Measurements from ENCODE around the gene PCCB. TPM values are rescaled to one million over a fixed set of nuclear protein-coding genes. Genes with fewer than 3 reads are reported as not detected.
"Not testable (repeated sequence)": the region's sequence is repeated elsewhere in the genome, so short reads cannot be mapped to it uniquely, and the experiment has no call there.

PCCB gene
- total and polyA plus RNA-seq, 4 donors: 11.5 to 18.7 (median 15.7) TPM

DNA sequence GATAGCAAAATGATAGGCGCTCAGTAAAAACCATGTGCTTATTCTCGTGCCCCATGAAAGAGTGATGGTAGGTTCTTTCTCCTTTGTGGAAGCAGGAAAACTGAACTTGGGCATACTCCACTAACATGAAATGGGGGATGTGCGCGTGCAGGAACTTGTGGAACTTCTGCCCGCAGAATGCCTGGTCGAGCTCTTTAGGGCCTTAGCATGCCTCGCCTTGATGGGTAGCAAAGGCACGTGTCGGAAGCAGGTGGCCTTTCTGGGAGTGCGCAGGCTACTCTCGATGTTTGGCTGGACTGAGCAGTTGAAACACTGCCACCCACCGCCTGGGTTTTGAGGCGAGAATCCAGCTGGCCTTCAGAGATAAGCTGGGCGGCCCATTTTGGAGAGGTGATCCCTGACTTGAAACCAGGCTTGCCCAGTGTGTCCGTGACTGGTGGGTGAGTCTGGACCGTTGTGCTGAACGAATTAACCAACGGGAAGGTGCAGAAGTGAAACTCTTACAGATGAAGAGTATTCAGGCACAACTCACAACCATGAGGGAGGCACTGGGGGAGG is 842 bp downstream of the PCCB start:
- H3K9me3 ChIP-seq (ENCODE audit: control insufficient read depth, low read length): no peaks in the 10 kb centered on the region
- intact Hi-C loops (cut with DNase I): loop anchor here (1.0 to 5.0 kb wide), 6 partner anchors 54 to 500 kb away; partner anchors contain the start of gene MSL2 (in 1 of the 2)
- ATAC-seq (ENCODE audit: low FRiP score): peak; percentile 71
- no peaks in the 10 kb centered on the region for H3K4me1 ChIP-seq (ENCODE audit: control insufficient read depth in 1 of 2, insufficient read depth in 2 of 2, low read length in 2 of 2)
- peak overlapping the region in 1 of 2 donors; percentile 79 for H3K4me3 ChIP-seq (ENCODE audit: low read length in 2 of 2)
- DNase-seq: peak; percentile 75 to 80
- peak overlapping the region in 1 of 2 donors; percentile 49 for H3K27ac ChIP-seq (ENCODE audit: low read depth in 1 of 2, low read length in 2 of 2)
- no peaks in the 10 kb centered on the region for H3K36me3 ChIP-seq (ENCODE audit: control insufficient read depth in 1 of 2, insufficient read depth in 2 of 2, low read length in 1 of 2)
- H3K27me3 ChIP-seq (ENCODE audit: control insufficient read depth in 1 of 2, insufficient read depth in 2 of 2, low read length in 1 of 2): no peaks in the 10 kb centered on the region
- 2 to 3% methylated on average over 18 of the region's 18 CpGs for WGBS, 2 donors

DNA sequence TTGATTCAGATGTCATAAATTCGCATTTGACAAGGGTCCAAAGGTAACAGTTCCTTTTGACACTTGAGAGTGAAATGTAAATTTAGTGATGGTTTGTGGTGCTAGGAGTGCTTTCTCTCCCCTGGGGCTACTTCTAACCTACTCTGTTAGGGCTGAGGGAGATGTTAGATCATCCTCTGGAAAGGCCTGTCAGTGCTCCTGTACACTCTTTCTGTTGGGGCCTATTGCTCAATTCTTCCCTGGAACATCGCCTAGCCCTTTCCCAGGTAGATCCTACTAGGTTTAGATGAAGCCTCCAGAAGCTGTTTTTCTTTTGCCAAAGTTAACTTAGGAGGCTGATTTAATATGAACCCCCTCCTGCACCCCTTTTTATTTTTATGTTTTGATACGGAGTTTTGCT is 1.4 kb downstream of the PCCB start:
- DNase-seq (no peak), ATAC-seq (ENCODE audit: low FRiP score) (no peak)
- intact Hi-C loops (cut with DNase I): loop anchor here (2.0 to 5.0 kb wide), 5 partner anchors 54 to 499 kb away; partner anchors contain the start of gene MSL2 (in 1 of the 2)
- H3K27me3 ChIP-seq (ENCODE audit: control insufficient read depth in 1 of 2, insufficient read depth in 2 of 2, low read length in 1 of 2): no peaks in the 10 kb centered on the region
- H3K36me3 ChIP-seq (ENCODE audit: control insufficient read depth in 1 of 2, insufficient read depth in 2 of 2, low read length in 1 of 2): no peaks in the 10 kb centered on the region
- H3K4me1 ChIP-seq (ENCODE audit: control insufficient read depth in 1 of 2, insufficient read depth in 2 of 2, low read length in 2 of 2): no peaks in the 10 kb centered on the region
- H3K9me3 ChIP-seq (ENCODE audit: control insufficient read depth, low read length): no peaks in the 10 kb centered on the region
- H3K27ac ChIP-seq (ENCODE audit: low read depth in 1 of 2, low read length in 2 of 2): no peak overlapping the region
- no peak overlapping the region for H3K4me3 ChIP-seq (ENCODE audit: low read length in 2 of 2)
- WGBS, 2 donors: 71 to 76% methylated on average over 3 of the region's 3 CpGs

DNA sequence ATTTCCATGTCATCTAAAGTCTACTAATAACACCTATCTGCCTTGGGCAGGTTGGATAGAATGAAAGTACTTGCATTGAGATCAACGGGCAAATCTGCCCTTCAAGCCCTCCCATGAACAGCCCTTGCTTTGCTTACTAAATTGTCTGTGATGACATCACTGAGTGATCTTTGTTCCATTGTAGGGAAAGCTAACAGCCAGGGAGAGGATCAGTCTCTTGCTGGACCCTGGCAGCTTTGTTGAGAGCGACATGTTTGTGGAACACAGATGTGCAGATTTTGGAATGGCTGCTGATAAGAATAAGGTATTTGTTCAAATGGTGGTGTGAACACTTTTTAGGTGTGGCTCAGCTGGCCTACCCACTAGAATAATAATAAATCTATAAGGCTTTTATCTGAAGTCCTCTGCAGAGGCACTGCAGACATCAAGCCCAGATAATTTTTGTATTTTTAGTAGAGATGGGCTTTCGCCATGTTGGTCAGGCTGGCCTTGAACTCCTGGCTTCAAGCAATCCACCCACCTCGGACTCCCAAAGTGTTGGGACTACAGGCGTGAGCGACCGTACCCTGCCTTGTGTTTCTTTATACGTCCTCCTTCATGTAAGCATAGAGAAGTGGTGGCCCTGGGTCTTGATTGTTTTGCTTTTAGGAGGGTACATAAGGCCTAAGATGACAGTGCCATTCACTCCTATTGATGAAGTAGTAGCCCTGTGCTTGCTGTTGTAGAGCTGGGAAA is 5.7 kb downstream of the PCCB start:
- 95% methylated on average over 8 of the region's 8 CpGs for WGBS, 2 donors
- H3K4me1 ChIP-seq (ENCODE audit: control insufficient read depth in 1 of 2, insufficient read depth in 2 of 2, low read length in 2 of 2): no peaks in the 10 kb centered on the region
- ATAC-seq (ENCODE audit: low FRiP score) (no peak), DNase-seq (no peak)
- intact Hi-C loops (cut with DNase I): no loop called here
- H3K36me3 ChIP-seq (ENCODE audit: control insufficient read depth in 1 of 2, insufficient read depth in 2 of 2, low read length in 1 of 2): peaks cover 6 to 7% of the 10 kb centered on the region in 2 donors
- no peaks in the 10 kb centered on the region for H3K27me3 ChIP-seq (ENCODE audit: control insufficient read depth in 1 of 2, insufficient read depth in 2 of 2, low read length in 1 of 2)
- no peak overlapping the region for H3K4me3 ChIP-seq (ENCODE audit: low read length in 2 of 2)
- H3K9me3 ChIP-seq (ENCODE audit: control insufficient read depth, low read length): no peaks in the 10 kb centered on the region
- no peak overlapping the region for H3K27ac ChIP-seq (ENCODE audit: low read depth in 1 of 2, low read length in 2 of 2)

DNA sequence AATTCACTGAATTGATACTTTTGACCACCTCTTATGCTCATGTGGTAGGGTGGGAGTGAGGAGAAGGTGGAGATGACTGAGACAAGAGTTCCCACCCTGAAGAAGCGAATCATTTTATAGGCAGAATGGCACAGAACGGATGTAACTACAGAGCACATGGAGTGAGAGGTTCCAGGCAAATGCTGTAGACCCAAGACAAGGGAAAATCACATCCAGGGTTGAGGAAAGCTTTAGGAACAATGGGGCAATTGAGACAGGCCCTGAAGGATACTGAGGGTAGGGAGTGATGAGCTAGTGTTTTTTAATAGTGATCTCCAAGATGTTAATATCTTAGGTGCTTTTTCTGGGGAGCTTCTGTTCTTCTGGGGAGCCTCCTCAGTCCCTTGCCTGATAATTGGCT is 8.1 kb downstream of the PCCB start:
- intact Hi-C loops (cut with DNase I): no loop called here
- Histone ChIP-seq H3K9me3 (ENCODE audit: control insufficient read depth, low read length) (no peaks in the 10 kb centered on the region), H3K36me3 (ENCODE audit: control insufficient read depth in 1 of 2, insufficient read depth in 2 of 2, low read length in 1 of 2) (peaks cover 6 to 7% of the 10 kb centered on the region in 2 donors), H3K27ac (ENCODE audit: low read depth in 1 of 2, low read length in 2 of 2) (no peak overlapping the region), H3K4me3 (ENCODE audit: low read length in 2 of 2) (no peak overlapping the region), H3K4me1 (ENCODE audit: control insufficient read depth in 1 of 2, insufficient read depth in 2 of 2, low read length in 2 of 2) (no peaks in the 10 kb centered on the region), H3K27me3 (ENCODE audit: control insufficient read depth in 1 of 2, insufficient read depth in 2 of 2, low read length in 1 of 2) (no peaks in the 10 kb centered on the region)
- DNase-seq (no peak), ATAC-seq (ENCODE audit: low FRiP score) (no peak)
- 89% methylated on average over 2 of the region's 2 CpGs for WGBS, 2 donors

DNA sequence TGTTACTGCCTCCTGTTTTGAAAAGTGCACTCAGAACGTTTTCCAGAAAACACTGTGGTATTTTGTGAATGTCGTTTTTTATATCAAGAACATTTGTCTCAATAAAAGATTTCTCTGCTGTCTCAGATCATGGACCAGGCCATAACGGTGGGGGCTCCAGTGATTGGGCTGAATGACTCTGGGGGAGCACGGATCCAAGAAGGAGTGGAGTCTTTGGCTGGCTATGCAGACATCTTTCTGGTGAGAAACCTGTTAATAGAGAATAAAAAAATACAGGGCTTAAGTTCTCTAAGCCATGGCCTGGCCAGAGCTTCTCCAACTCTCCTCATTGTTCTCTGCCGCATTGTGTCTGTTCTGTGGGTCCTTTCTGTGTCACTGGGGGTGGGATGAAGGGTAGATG is 11.7 kb downstream of the PCCB start:
- Histone ChIP-seq H3K27ac (ENCODE audit: low read depth in 1 of 2, low read length in 2 of 2) (no peak overlapping the region), H3K4me3 (ENCODE audit: low read length in 2 of 2) (no peak overlapping the region), H3K36me3 (ENCODE audit: control insufficient read depth in 1 of 2, insufficient read depth in 2 of 2, low read length in 1 of 2) (peaks cover 6 to 7% of the 10 kb centered on the region in 2 donors), H3K9me3 (ENCODE audit: control insufficient read depth, low read length) (no peaks in the 10 kb centered on the region), H3K27me3 (ENCODE audit: control insufficient read depth in 1 of 2, insufficient read depth in 2 of 2, low read length in 1 of 2) (no peaks in the 10 kb centered on the region), H3K4me1 (ENCODE audit: control insufficient read depth in 1 of 2, insufficient read depth in 2 of 2, low read length in 2 of 2) (no peaks in the 10 kb centered on the region)
- ATAC-seq (ENCODE audit: low FRiP score) (no peak), DNase-seq (no peak)
- intact Hi-C loops (cut with DNase I): no loop called here
- 63 to 70% methylated on average over 5 of the region's 5 CpGs for WGBS, 2 donors

DNA sequence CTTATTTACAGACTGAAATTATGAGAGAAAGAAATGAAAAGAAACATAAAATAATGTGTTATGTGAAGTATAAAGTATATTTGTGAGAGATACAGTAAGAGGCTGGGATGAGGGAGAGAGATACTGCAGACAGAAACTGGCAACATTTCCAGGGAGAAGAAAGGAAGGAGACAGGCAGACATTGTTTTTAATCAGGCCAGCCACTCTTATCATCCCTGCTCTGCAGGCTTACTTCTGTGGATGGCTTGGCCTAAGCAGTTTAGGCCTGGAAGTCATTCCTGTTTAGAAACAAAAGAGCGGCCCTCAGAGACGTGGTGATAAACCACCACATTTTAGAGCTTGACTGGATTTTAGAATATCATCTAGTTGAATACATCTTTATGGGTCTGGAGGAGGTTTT is 12.4 kb downstream of the PCCB start:
- Histone ChIP-seq H3K4me3 (ENCODE audit: low read length in 2 of 2) (no peak overlapping the region), H3K27me3 (ENCODE audit: control insufficient read depth in 1 of 2, insufficient read depth in 2 of 2, low read length in 1 of 2) (no peaks in the 10 kb centered on the region), H3K36me3 (ENCODE audit: control insufficient read depth in 1 of 2, insufficient read depth in 2 of 2, low read length in 1 of 2) (peaks cover 3 to 7% of the 10 kb centered on the region in 2 donors), H3K9me3 (ENCODE audit: control insufficient read depth, low read length) (no peaks in the 10 kb centered on the region), H3K27ac (ENCODE audit: low read depth in 1 of 2, low read length in 2 of 2) (no peak overlapping the region), H3K4me1 (ENCODE audit: control insufficient read depth in 1 of 2, insufficient read depth in 2 of 2, low read length in 2 of 2) (no peaks in the 10 kb centered on the region)
- ATAC-seq (ENCODE audit: low FRiP score): no peak
- DNase-seq: no peak
- intact Hi-C loops (cut with DNase I): no loop called here
- 75 to 84% methylated on average over 2 of the region's 2 CpGs for WGBS, 2 donors

DNA sequence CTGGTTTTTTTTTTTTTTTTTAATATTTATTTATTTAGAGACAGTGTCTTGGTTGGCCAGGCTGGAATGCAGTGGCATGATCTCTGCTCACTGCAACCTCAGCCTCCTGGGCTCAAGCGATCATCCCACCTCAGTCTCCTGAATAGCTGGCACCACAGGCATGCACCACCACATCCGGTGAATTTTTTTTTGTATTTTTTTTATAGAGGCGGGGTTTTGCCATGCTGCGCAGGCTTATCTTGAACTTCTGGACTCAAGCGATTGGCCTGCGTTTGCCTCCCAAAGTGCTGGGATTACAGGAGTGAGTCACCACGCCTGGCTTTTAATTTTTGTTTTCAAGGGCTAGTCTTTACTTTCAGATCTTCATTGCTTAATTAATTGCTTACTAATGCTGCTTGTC is 13.1 kb downstream of the PCCB start:
- Histone ChIP-seq H3K4me1 (ENCODE audit: control insufficient read depth in 1 of 2, insufficient read depth in 2 of 2, low read length in 2 of 2) (no peaks in the 10 kb centered on the region), H3K9me3 (ENCODE audit: control insufficient read depth, low read length) (no peaks in the 10 kb centered on the region), H3K27me3 (ENCODE audit: control insufficient read depth in 1 of 2, insufficient read depth in 2 of 2, low read length in 1 of 2) (no peaks in the 10 kb centered on the region), H3K27ac (ENCODE audit: low read depth in 1 of 2, low read length in 2 of 2) (no peak overlapping the region), H3K4me3 (ENCODE audit: low read length in 2 of 2) (no peak overlapping the region), H3K36me3 (ENCODE audit: control insufficient read depth in 1 of 2, insufficient read depth in 2 of 2, low read length in 1 of 2) (peaks cover 1 to 7% of the 10 kb centered on the region in 2 donors)
- DNase-seq (no peak), ATAC-seq (ENCODE audit: low FRiP score) (no peak)
- intact Hi-C loops (cut with DNase I): no loop called here
- WGBS, 2 donors: 95 to 97% methylated on average over 7 of the region's 7 CpGs

DNA sequence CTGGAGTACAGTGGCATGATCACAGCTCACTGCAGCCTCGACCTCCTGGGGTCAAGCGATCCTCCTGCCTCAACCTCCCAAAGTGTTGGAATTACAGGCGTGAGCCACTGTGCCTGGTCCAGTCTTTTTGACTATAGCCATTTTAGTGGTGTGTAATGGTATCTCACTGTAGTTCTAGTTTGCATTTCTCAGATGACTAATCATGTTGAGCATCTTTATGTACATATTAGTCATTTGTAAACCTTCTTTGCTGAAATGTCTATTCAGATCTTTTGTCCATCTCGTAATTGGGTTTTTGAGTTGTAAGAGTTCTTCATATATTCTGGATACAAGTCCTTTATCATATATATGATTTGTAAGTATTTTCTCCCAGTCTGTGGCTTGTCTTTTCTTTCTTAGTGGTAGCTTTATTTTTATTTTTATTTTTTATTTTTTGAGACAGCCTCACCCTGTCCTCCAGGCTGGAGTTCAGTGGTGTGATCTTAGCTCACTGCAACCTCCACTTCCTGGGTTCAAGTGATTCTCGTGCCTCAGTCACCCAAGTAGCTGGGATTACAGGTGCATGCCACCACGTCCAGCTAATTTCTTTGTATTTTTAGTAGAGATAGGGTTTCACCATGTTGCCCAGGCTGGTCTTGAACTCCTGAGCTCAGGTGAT is 16.5 kb downstream of the PCCB start:
- H3K4me1 ChIP-seq (ENCODE audit: control insufficient read depth in 1 of 2, insufficient read depth in 2 of 2, low read length in 2 of 2); H3K4me3 ChIP-seq (ENCODE audit: low read length in 2 of 2); H3K27ac ChIP-seq (ENCODE audit: low read depth in 1 of 2, low read length in 2 of 2); H3K9me3 ChIP-seq (ENCODE audit: control insufficient read depth, low read length); H3K36me3 ChIP-seq (ENCODE audit: control insufficient read depth in 1 of 2, insufficient read depth in 2 of 2, low read length in 1 of 2); intact Hi-C loops (cut with DNase I); DNase-seq; H3K27me3 ChIP-seq (ENCODE audit: control insufficient read depth in 1 of 2, insufficient read depth in 2 of 2, low read length in 1 of 2); ATAC-seq (ENCODE audit: low FRiP score): not testable (repeated sequence)
- 93 to 98% methylated on average over 6 of the region's 6 CpGs for WGBS, 2 donors
